ENCODE measurements around the gene DMBT1. TPM values are rescaled to one million over a fixed set of nuclear protein-coding genes. Genes with fewer than 3 reads are reported as not detected.
"Not testable (repeated sequence)": the region's sequence is repeated elsewhere in the genome, so short reads cannot be mapped to it uniquely, and the experiment has no call there.

Gene DMBT1
- total RNA-seq, 1 donor from 2014 or later, result 0.24 TPM

GRCh38 chr10:122577311-122577885 is 16.8 kb downstream of the DMBT1 start:
- DNase-seq (ENCODE audit: low spot score), result no peak

DNA sequence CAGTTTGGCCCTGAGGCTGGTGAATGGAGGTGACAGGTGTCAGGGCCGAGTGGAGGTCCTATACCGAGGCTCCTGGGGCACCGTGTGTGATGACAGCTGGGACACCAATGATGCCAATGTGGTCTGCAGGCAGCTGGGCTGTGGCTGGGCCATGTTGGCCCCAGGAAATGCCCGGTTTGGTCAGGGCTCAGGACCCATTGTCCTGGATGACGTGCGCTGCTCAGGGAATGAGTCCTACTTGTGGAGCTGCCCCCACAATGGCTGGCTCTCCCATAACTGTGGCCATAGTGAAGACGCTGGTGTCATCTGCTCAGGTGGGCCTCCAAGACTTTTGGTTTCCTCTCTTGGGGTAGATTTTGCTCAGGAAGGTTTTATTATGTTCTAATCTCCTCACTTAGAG is 25.5 kb downstream of the DMBT1 start:
- not testable (repeated sequence) for DNase-seq (ENCODE audit: low spot score)

DNA sequence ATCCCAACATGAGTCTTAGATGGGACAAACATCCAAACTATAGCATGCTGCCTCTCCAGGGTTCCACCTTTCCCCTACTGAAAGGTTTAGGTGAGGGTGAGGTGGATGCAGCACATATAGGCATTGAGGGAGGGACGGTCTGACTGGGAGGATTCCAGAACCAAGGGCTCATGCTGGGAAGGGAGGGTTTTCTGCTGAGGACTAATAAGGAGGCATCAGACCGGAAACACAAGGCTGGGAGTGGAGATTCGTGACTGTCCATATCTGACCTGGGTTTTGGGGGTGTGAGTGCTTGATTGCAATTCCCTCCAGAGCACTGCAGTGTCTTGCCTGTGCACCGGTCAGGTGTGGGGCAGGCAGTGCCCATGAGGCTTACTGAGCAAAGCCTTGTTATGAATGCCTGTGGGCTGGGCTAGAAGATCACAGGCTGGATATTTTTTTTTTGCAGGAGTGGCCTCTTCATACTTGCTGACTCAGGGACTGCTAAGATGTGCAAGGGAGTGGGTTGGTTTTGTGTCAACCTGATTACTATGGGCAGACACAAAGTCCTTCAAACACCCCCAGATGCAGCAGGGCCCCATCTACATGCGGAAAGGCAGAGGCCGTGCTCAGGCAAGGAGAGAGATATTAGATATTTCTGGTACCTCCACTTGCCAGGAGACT is 26.7 kb downstream of the DMBT1 start:
- no peak for DNase-seq (ENCODE audit: low spot score)

DNA sequence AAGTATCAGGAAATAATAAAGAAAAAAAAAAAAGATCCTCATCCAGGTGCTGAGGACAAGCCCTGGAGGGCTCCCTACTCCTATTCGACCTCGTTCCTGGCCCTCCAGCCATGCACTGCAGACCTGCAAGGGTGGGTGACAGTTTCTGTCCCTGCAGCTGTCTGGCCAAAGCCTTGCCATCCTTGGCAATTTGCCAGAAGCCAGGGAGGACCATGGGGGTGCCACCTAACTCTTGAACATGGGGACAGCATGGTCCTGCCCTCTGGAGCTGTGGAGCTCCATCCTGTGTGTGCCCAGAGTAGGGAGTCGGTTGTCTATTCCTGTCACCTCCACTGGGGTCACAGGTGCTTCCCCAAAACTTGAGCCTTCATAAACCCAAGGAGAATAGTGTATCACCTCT is 27.8 kb downstream of the DMBT1 start:
- no peak for DNase-seq (ENCODE audit: low spot score)

- DNase-seq (ENCODE audit: low spot score), result no peak
Observed at GRCh38 chr10:122590153-122590552, 29.6 kb downstream of the DMBT1 start.

DNA sequence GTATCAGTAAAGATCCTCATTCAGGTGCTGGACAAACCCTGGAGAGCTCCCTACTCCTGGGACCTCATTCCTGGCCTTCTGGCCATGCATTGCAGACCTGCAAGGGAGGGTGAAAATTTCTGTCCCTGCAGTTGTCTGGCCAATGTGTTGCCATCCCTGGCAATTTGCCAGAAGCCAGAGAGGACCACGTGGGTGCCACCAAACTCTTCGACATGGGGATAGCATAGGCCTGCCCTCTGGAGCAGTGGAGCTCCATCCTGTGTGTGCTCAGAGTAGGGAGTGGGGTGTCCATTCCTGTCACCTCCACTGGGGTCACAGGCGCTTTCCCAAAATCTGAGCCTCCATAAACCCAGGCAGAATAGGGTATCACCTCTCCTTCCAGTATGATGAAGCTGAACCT is 31.2 kb downstream of the DMBT1 start:
- no peak for DNase-seq (ENCODE audit: low spot score)

DNA sequence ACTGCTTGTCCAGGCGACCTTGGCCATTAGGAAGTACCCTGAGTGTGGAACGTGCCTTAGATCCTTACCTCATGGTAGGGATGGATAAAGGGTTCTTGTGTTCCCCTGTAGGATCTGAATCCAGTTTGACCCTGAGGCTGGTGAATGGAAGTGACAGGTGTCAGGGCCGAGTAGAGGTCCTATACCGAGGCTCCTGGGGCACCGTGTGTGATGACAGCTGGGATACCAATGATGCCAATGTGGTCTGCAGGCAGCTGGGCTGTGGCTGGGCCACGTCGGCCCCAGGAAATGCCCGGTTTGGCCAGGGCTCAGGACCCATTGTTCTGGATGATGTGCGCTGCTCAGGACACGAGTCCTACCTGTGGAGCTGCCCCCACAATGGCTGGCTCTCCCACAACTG is 31.6 kb downstream of the DMBT1 start:
- DNase-seq (ENCODE audit: low spot score), result no peak

DNA sequence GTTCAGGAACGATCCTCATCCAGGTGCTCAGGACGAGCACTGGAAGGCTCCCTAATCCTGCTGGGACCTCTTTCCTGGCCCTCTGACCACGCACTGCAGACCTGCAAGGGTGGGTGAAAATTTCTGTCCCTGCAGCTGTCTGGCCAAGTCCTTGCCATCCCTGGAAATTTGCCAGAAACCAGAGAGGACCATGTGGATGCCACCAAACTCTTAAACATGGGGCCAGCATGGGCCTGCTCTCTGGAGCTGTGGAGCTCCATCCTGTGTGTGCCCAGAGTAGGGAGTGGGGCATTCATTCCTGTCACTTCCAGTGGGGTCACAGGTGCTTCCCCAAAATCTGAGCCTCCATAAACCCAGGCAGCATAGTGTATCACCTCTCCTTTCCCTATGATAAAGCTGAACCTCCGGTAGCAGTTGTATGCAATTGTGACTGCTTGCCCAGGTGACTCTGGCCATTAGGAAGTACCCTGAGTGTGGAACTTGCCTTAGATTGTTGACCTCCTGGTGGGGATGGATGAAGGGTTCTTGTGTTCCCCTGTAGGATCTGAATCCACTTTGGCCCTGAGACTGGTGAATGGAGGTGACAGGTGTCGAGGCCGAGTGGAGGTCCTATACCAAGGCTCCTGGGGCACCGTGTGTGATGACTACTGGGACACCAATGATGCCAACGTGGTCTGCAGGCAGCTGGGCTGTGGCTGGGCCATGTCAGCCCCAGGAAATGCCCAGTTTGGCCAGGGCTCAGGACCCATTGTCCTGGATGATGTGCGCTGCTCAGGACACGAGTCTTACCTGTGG is 57.1 kb downstream of the DMBT1 start:
- no peak for DNase-seq (ENCODE audit: low spot score)

DNA sequence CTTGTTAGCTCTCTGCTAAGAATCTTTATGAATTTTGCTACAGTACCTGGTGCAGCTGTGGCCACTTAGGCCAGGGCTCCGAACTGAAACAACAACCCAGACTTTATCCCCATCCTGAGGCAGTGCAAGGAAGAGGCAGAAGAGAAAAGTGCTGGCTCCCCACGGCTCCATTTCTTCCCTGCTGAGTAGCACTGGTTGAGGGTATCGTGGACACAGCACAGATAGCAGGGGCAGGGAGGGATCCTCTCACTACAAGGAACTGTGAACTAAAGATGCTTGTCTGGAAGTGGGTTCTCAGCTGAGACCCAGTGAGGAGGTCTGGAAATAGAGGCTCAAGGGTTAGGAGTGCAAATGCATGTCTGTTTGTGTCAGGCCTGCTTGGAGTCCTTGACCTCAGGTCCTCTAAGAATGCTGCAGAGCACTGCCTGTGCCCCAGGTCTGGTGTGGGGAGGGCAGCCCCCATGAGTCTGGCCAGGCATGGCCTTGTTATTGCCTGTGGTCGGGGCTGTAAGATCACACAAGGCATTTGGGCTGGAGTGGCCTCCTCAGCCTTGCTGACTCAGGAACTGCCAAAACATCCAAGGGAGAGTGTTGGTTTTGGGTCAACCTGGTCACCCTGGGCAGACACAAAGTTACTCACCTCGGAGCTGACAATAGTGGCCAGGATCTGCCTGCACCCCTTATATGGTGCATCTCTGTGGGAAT is 58.1 kb downstream of the DMBT1 start:
- no peak for DNase-seq (ENCODE audit: low spot score)

GRCh38 chr10:122620961-122621360 is 60.4 kb downstream of the DMBT1 start:
- DNase-seq (ENCODE audit: low spot score), result not testable (repeated sequence)

DNA sequence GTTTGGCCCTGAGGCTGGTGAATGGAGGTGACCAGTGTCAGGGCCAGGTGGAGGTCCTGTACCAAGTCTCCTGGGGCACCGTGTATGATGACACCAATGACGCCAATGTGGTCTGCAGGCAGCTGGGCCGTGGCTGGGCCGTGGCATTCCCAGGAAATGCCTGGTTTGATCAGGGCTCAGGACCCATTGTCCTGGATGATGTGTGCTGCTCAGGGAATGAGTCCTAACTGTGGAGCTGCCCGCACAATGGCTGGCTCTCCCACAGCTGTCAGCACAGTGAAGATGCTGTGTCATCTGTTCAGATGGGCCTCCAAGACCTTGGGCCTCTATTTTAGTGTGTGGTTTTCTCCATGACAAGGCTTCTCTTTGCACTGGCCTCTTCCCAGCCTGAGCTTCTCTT is 64.0 kb downstream of the DMBT1 start:
- no peak for DNase-seq (ENCODE audit: low spot score)

DNA sequence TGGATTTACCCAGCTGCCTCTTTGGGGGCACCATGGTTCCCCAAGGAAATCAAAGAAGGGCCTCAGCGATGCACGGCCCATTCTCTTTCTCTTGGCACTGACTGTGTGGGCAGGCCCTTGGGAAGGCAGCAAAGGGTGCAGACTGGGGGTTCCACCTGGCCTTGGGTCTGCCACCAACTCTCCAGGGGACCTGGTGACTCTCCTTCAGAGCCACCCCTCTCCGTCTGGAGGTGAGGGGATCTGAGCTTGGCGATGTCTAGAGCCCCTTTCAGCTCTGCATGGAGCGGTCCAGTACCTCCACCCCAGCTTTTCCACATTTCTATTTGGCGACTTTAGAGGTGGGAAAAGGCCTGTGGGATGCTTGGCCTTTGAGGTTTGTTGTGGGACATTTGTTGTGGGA is 70.0 kb downstream of the DMBT1 start:
- DNase-seq (ENCODE audit: low spot score), result no peak

DNA sequence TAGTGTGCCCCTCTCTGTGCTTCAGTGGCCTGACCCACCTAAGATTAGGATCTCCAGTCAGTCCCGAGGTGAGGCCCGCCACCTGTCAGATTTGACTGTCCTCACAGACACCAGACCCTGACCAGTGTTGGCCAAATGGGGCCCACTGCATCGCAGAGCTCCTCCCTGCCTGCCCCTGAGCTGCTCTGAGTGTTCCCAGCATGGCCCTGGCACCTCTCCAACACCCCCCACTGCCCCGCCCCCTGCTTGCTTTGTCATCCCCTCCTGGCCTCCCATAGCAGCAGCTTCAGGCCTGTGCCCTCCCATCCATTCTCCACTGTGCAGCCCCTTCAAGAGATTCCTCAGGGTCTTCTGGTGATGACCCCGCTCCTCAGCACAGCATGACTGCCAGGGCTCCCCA is 71.5 kb downstream of the DMBT1 start:
- DNase-seq (ENCODE audit: low spot score), result no peak

- DNase-seq (ENCODE audit: low spot score), result no peak
Observed at GRCh38 chr10:122632576-122632975, 72.0 kb downstream of the DMBT1 start.

DNA sequence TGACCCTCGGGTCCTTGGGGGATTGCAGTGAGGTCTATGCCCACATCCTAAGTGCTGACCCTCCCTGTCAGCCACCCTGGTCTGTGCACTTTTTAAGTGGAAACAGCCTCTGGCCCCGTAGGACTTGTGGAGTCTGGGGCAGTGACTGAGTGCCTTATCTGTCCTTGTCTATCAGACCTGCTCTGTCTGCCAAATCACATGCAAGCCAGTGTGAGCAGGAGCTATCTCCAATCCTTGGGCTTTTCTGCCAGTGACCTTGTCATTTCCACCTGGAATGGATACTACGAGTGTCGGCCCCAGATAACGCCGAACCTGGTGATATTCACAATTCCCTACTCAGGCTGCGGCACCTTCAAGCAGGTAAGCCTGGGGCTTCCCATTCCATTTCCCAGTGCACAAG is 76.4 kb downstream of the DMBT1 start:
- no peak for DNase-seq (ENCODE audit: low spot score)

DNA sequence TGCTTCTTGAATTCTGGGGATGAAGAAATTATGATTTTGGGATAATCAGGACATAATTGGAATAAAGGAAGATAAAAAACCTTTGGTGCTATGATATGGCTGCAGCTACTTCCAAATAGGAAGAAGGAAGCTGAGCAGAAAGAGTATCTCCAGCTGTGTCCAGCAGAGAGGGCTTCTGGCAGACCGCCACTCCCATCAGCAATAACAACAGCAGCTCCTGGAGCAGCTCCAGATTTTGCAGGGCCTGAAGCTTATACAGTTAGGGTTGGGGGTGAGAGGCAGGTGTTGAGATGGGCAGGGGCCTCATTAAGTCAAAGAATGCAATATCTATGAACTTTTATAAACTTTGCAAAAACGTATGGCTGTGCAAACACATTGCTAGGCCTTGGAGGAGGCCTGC is 76.8 kb downstream of the DMBT1 start:
- no peak for DNase-seq (ENCODE audit: low spot score)

GRCh38 chr10:122638106-122638505 is 77.6 kb downstream of the DMBT1 start:
- DNase-seq (ENCODE audit: low spot score), result no peak

GRCh38 chr10:122639801-122640200 is 79.2 kb downstream of the DMBT1 start:
- no peak for DNase-seq (ENCODE audit: low spot score)

GRCh38 chr10:122640921-122641320 is 80.4 kb downstream of the DMBT1 start:
- DNase-seq (ENCODE audit: low spot score), result no peak

- no peak for DNase-seq (ENCODE audit: low spot score)
Observed at GRCh38 chr10:122642726-122643605, 82.4 kb downstream of the DMBT1 start.

GRCh38 chr10:122643931-122644534 is 83.5 kb downstream of the DMBT1 start:
- no peak for DNase-seq (ENCODE audit: low spot score)
